ENCODE data around the gene HJV. TPM values are rescaled to one million over a fixed set of nuclear protein-coding genes. Genes with fewer than 3 reads are reported as not detected.

The HJV gene
- total RNA-seq, 1 donor from 2014 or later: not detected

- Mint-ChIP-seq H3K27me3 (ENCODE audit: unreplicated experiment) (no peaks in the 10 kb centered on the region), H3K9me3 (ENCODE audit: unreplicated experiment) (no peaks in the 10 kb centered on the region), H3K4me3 (ENCODE audit: unreplicated experiment) (no peak overlapping the region), H3K4me1 (ENCODE audit: unreplicated experiment) (peaks cover 18% of the 10 kb centered on the region), H3K36me3 (ENCODE audit: unreplicated experiment) (no peaks in the 10 kb centered on the region), H3K27ac (ENCODE audit: unreplicated experiment) (no peak overlapping the region)
- no peak for DNase-seq (ENCODE audit: extremely low spot score, unreplicated experiment)
- TF ChIP-seq CTCF (IDR thresholded peaks at IDR 0.05): no peak
Measured at GRCh38 chr1:146001709-146002108, 19.8 kb downstream of the HJV start.

- no peaks in the 10 kb centered on the region for H3K27me3 Mint-ChIP-seq (ENCODE audit: unreplicated experiment)
- H3K36me3 Mint-ChIP-seq (ENCODE audit: unreplicated experiment): peaks cover 12% of the 10 kb centered on the region
- DNase-seq (ENCODE audit: extremely low spot score, unreplicated experiment): no peak
- peaks cover 26% of the 10 kb centered on the region for H3K4me1 Mint-ChIP-seq (ENCODE audit: unreplicated experiment)
- H3K4me3 Mint-ChIP-seq (ENCODE audit: unreplicated experiment): no peak overlapping the region
- no peaks in the 10 kb centered on the region for H3K9me3 Mint-ChIP-seq (ENCODE audit: unreplicated experiment)
- no peak overlapping the region for H3K27ac Mint-ChIP-seq (ENCODE audit: unreplicated experiment)
- TF ChIP-seq CTCF (IDR thresholded peaks at IDR 0.05): no peak
Measured at GRCh38 chr1:145999321-146000024, 22.1 kb downstream of the HJV start.

GRCh38 chr1:145997718-145998023, 23.9 kb downstream of the HJV start:
- no peak for DNase-seq (ENCODE audit: extremely low spot score, unreplicated experiment)
- no peaks in the 10 kb centered on the region for H3K27me3 Mint-ChIP-seq (ENCODE audit: unreplicated experiment)
- H3K4me3 Mint-ChIP-seq (ENCODE audit: unreplicated experiment): peak overlapping the region; percentile 94
- TF ChIP-seq CTCF (IDR thresholded peaks at IDR 0.05): no peak
- H3K4me1 Mint-ChIP-seq (ENCODE audit: unreplicated experiment): peaks cover 44% of the 10 kb centered on the region
- H3K27ac Mint-ChIP-seq (ENCODE audit: unreplicated experiment): peak overlapping the region; percentile 96
- no peaks in the 10 kb centered on the region for H3K9me3 Mint-ChIP-seq (ENCODE audit: unreplicated experiment)
- H3K36me3 Mint-ChIP-seq (ENCODE audit: unreplicated experiment): peaks cover 30% of the 10 kb centered on the region

- no peak for DNase-seq (ENCODE audit: extremely low spot score, unreplicated experiment)
- Mint-ChIP-seq H3K27me3 (ENCODE audit: unreplicated experiment) (no peaks in the 10 kb centered on the region), H3K9me3 (ENCODE audit: unreplicated experiment) (no peaks in the 10 kb centered on the region), H3K36me3 (ENCODE audit: unreplicated experiment) (peaks cover 35% of the 10 kb centered on the region), H3K4me1 (ENCODE audit: unreplicated experiment) (peaks cover 48% of the 10 kb centered on the region), H3K27ac (ENCODE audit: unreplicated experiment) (peak overlapping the region; percentile 96), H3K4me3 (ENCODE audit: unreplicated experiment) (peak overlapping the region; percentile 94)
- no peak for TF ChIP-seq CTCF (IDR thresholded peaks at IDR 0.05)
Measured at GRCh38 chr1:145997016-145997717, 24.4 kb downstream of the HJV start.

GRCh38 chr1:145996433-145997015, 25.0 kb downstream of the HJV start, which contains the start of gene TXNIP:
TSS of gene TXNIP (minus strand) at chr1:145996579. CDS start at chr1:145996266, 313 bp downstream.
- Mint-ChIP-seq H3K4me1 (ENCODE audit: unreplicated experiment) (peaks cover 52% of the 10 kb centered on the region), H3K36me3 (ENCODE audit: unreplicated experiment) (peaks cover 38% of the 10 kb centered on the region), H3K9me3 (ENCODE audit: unreplicated experiment) (no peaks in the 10 kb centered on the region), H3K27me3 (ENCODE audit: unreplicated experiment) (no peaks in the 10 kb centered on the region), H3K27ac (ENCODE audit: unreplicated experiment) (peak within 1 kb of the TSS; percentile 96), H3K4me3 (ENCODE audit: unreplicated experiment) (peak within 1 kb of the TSS; percentile 94)
- DNase-seq (ENCODE audit: extremely low spot score, unreplicated experiment): peak; percentile 98
- no peak for TF ChIP-seq CTCF (IDR thresholded peaks at IDR 0.05)
